ENCODE data around the gene ACVR1B. TPM values are rescaled to one million over a fixed set of nuclear protein-coding genes. Genes with fewer than 3 reads are reported as not detected.
A peak's percentile ranks its signal among the peaks of the same experiment; 100 is the strongest.

Gene ACVR1B
- total RNA-seq, 1 experiment from 2014 or later = 112 TPM

GRCh38 chr12:52010152-52010622 is 58.7 kb downstream of the ACVR1B start:
- H3K9me3 ChIP-seq = no peaks in the 10 kb centered on the region
- no peak overlapping the region for H3K4me3 ChIP-seq (ENCODE audit: low read depth, low read length)
- peak in 1 of 2 experiments; percentile 26 for DNase-seq
- H3K36me3 ChIP-seq (ENCODE audit: control insufficient read depth, insufficient read depth, low read length) = no peaks in the 10 kb centered on the region
- no peaks in the 10 kb centered on the region for H3K27me3 ChIP-seq (replicated peaks; ENCODE audit: control insufficient read depth, insufficient read depth, low read length)
- Mint-ChIP-seq H3K27me3 (ENCODE audit: insufficient read depth, unreplicated experiment) (no peaks in the 10 kb centered on the region), H3K27ac (ENCODE audit: unreplicated experiment) (no peak overlapping the region), H3K4me1 (ENCODE audit: low read depth, unreplicated experiment) (no peaks in the 10 kb centered on the region), H3K9me3 (ENCODE audit: unreplicated experiment) (no peaks in the 10 kb centered on the region), H3K36me3 (ENCODE audit: insufficient read depth, unreplicated experiment) (peaks cover 24% of the 10 kb centered on the region), H3K4me3 (ENCODE audit: unreplicated experiment) (no peak overlapping the region)
- ChIA-PET CTCF (interaction anchor here (3.1 to 3.5 kb wide), 2 partner anchors 11 to 15 kb away, joined by 16 to 37 read pairs; no protein-coding TSS in a partner anchor), POLR2A (no interaction called here)
- no peaks in the 10 kb centered on the region for H3K4me1 ChIP-seq
- no peak for TF ChIP-seq CTCF (IDR thresholded peaks at IDR 0.05; ENCODE audit: insufficient read depth in 1 of 2, low read depth in 1 of 2, low read length in 1 of 2, severe bottlenecking in 1 of 2, unreplicated experiment in 1 of 2)
- intact Hi-C loops (cut with micrococcal nuclease; ENCODE audit: unreplicated experiment) = no loop called here
- no TSS peak for BruUV-seq (replicated peaks)

DNA sequence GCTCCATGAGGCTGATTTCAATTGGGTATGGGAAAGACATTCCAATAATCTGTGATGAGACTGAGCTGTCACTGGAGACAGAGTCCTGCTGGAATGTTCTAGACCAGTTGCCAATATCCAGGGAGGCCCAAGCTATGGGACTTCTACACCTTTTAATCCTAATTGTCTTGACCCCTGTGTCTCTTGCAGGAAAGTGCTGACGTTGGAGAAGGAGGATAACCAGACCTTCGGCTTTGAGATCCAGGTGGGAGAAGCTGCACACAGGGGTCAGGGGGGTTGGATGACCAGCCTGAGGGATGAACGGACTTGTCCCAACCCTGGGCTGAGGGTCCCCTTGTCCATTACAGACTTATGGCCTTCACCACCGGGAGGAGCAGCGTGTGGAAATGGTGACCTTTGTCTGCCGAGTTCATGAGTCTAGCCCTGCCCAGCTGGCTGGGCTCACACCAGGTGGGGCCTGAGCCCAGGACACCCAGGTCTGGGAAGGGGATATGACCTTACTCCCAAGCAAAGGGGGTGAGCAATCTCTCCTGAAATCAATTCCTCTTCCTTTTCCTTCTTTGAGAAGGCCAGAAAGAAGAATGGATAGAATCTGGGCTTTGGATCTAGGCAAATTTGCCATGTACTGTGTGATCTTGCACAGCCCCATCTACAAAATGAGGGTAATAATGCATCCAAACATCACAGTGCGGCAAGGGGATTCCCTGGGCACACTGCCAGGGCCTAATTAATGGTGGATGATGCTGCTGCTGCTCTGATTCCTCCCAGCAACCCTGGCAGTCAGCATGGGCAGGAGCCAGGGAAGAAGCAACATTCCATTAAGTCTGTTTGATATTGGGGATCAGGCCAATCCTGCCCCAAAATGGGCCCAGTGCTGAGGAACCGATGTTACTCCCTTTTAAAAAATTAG is 59.4 kb downstream of the ACVR1B start:
- DNase-seq = no peak
- no peaks in the 10 kb centered on the region for H3K27me3 Mint-ChIP-seq (ENCODE audit: insufficient read depth, unreplicated experiment)
- H3K27ac Mint-ChIP-seq (ENCODE audit: unreplicated experiment) = no peak overlapping the region
- intact Hi-C loops (cut with micrococcal nuclease; ENCODE audit: unreplicated experiment) = no loop called here
- H3K36me3 ChIP-seq (ENCODE audit: control insufficient read depth, insufficient read depth, low read length) = no peaks in the 10 kb centered on the region
- no TSS peak for BruUV-seq (replicated peaks)
- H3K4me1 ChIP-seq = no peaks in the 10 kb centered on the region
- no peak overlapping the region for H3K4me3 Mint-ChIP-seq (ENCODE audit: unreplicated experiment)
- no peaks in the 10 kb centered on the region for H3K9me3 ChIP-seq
- H3K4me3 ChIP-seq (ENCODE audit: low read depth, low read length) = no peak overlapping the region
- TF ChIP-seq CTCF (IDR thresholded peaks at IDR 0.05; ENCODE audit: insufficient read depth in 1 of 2, low read depth in 1 of 2, low read length in 1 of 2, severe bottlenecking in 1 of 2, unreplicated experiment in 1 of 2) = no peak
- POLR2A ChIA-PET = no interaction called here
- H3K9me3 Mint-ChIP-seq (ENCODE audit: unreplicated experiment) = no peaks in the 10 kb centered on the region
- no peaks in the 10 kb centered on the region for H3K27me3 ChIP-seq (replicated peaks; ENCODE audit: control insufficient read depth, insufficient read depth, low read length)
- no peaks in the 10 kb centered on the region for H3K4me1 Mint-ChIP-seq (ENCODE audit: low read depth, unreplicated experiment)
- peaks cover 18% of the 10 kb centered on the region for H3K36me3 Mint-ChIP-seq (ENCODE audit: insufficient read depth, unreplicated experiment)
- CTCF ChIA-PET = interaction anchor here (3.1 to 3.5 kb wide), 2 partner anchors 10 to 15 kb away, joined by 16 to 37 read pairs; no protein-coding TSS in a partner anchor

GRCh38 chr12:52011602-52012214 is 60.2 kb downstream of the ACVR1B start:
- Histone ChIP-seq H3K9me3 (no peaks in the 10 kb centered on the region), H3K36me3 (ENCODE audit: control insufficient read depth, insufficient read depth, low read length) (no peaks in the 10 kb centered on the region), H3K27me3 (replicated peaks; ENCODE audit: control insufficient read depth, insufficient read depth, low read length) (no peaks in the 10 kb centered on the region), H3K4me1 (no peaks in the 10 kb centered on the region), H3K4me3 (ENCODE audit: low read depth, low read length) (no peak overlapping the region)
- no peak for DNase-seq
- Mint-ChIP-seq H3K4me3 (ENCODE audit: unreplicated experiment) (no peak overlapping the region), H3K27me3 (ENCODE audit: insufficient read depth, unreplicated experiment) (no peaks in the 10 kb centered on the region), H3K27ac (ENCODE audit: unreplicated experiment) (no peak overlapping the region), H3K4me1 (ENCODE audit: low read depth, unreplicated experiment) (no peaks in the 10 kb centered on the region), H3K9me3 (ENCODE audit: unreplicated experiment) (no peaks in the 10 kb centered on the region), H3K36me3 (ENCODE audit: insufficient read depth, unreplicated experiment) (peaks cover 20% of the 10 kb centered on the region)
- intact Hi-C loops (cut with micrococcal nuclease; ENCODE audit: unreplicated experiment) = no loop called here
- ChIA-PET POLR2A (no interaction called here), CTCF (interaction anchor here (0.8 to 3.5 kb wide), 3 partner anchors 9 to 14 kb away, joined by 5 to 37 read pairs (median 16); no protein-coding TSS in a partner anchor)
- TF ChIP-seq CTCF (IDR thresholded peaks at IDR 0.05; ENCODE audit: insufficient read depth in 1 of 2, low read depth in 1 of 2, low read length in 1 of 2, severe bottlenecking in 1 of 2, unreplicated experiment in 1 of 2) = no peak
- BruUV-seq (replicated peaks) = no TSS peak

Data from Caco-2 (cell line).